CD4-positive, alpha-beta memory T cell (primary cell): Measurements from ENCODE around the gene PLEKHO2. TPM values are rescaled to one million over a fixed set of nuclear protein-coding genes. Genes with fewer than 3 reads are reported as not detected.

Source experiments
- CTCF ChIA-PET: fragments of 350-600 bp; sonication (Branson Sonifier 250); formaldehyde crosslinking; loops from one replicate; lab custom pipeline; 2021; ENCODE audit warnings: inconsistent platforms; ENCODE audit not compliant: partially characterized antibody; lab: Charles Lee
- POLR2A ChIA-PET: fragments of 350-600 bp; sonication (Branson Sonifier 250); formaldehyde crosslinking; loops from one replicate; lab custom pipeline; 2021; ENCODE audit not compliant: partially characterized antibody; lab: Charles Lee
- DNase-seq, 5 donors: peaks; one replicate each; pipeline versions ENCODE4 v3.0.0 to v3.0.0-alpha.2; 2020 to 2022; ENCODE audit warnings: mixed read lengths in 1 of 5
- H3K27ac ChIP-seq: one replicate; pipeline ENCODE4 v1.7.0; 2013; ENCODE audit warnings: low read depth, low read length
- H3K27me3 ChIP-seq: 2 replicates; pipeline ENCODE4 v1.7.0; 2013; ENCODE audit warnings: mild to moderate bottlenecking, low read length, moderate library complexity; ENCODE audit not compliant: insufficient read depth
- H3K36me3 ChIP-seq: 2 replicates; pipeline ENCODE4 v1.7.0; 2013; ENCODE audit warnings: mild to moderate bottlenecking, low read length, moderate library complexity; ENCODE audit not compliant: insufficient read depth
- H3K4me1 ChIP-seq: 2 replicates; pipeline ENCODE4 v1.7.0; 2013; ENCODE audit warnings: mild to moderate bottlenecking, low read length, moderate library complexity; ENCODE audit not compliant: insufficient read depth
- H3K4me3 ChIP-seq, 2 donors: one replicate each; pipeline ENCODE4 v1.7.0; 2013; ENCODE audit warnings: low read length in 2 of 2, mild to moderate bottlenecking in 1 of 2
- H3K9me3 ChIP-seq, 2 donors: one replicate each; pipeline ENCODE4 v1.7.0; 2013; ENCODE audit warnings: low read length in 2 of 2, control low read depth in 1 of 2; ENCODE audit not compliant: control insufficient read depth in 1 of 2
- H3K27ac Mint-ChIP-seq, 7 donors: one replicate each; pipeline ENCODE4 v1.8.0; 2020 to 2021; ENCODE audit warnings: mixed read lengths in 7 of 7, mild to moderate bottlenecking in 6 of 7, inconsistent platforms in 3 of 7, moderate library complexity in 3 of 7
- H3K27me3 Mint-ChIP-seq, 2 donors: one replicate each; pipeline ENCODE4 v1.8.0; 2020 to 2021; ENCODE audit warnings: mixed read lengths in 2 of 2
- H3K36me3 Mint-ChIP-seq, 2 donors: one replicate each; pipeline ENCODE4 v1.8.0; 2020 to 2021; ENCODE audit warnings: mixed read lengths in 2 of 2, inconsistent platforms in 1 of 2, mild to moderate bottlenecking in 1 of 2
- H3K4me1 Mint-ChIP-seq, 4 donors: one replicate each; pipeline ENCODE4 v1.8.0; 2020 to 2021; ENCODE audit warnings: mixed read lengths in 4 of 4, mild to moderate bottlenecking in 1 of 4
- H3K4me3 Mint-ChIP-seq, 8 donors: one replicate each; pipeline ENCODE4 v1.8.0; 2020 to 2021; ENCODE audit warnings: mixed read lengths in 8 of 8, mild to moderate bottlenecking in 7 of 8, moderate library complexity in 6 of 8, inconsistent platforms in 3 of 8
- H3K9me3 Mint-ChIP-seq, 8 donors: one replicate each; pipeline ENCODE4 v1.8.0; 2020 to 2021; ENCODE audit warnings: mixed read lengths in 8 of 8, mild to moderate bottlenecking in 5 of 8, inconsistent platforms in 3 of 8, moderate library complexity in 1 of 8
- intact Hi-C: fragments of 100-400 bp; cut with micrococcal nuclease; formaldehyde crosslinking; loops from one replicate; pipeline ENCODE4 v1.15.1; 2023
- polyA plus RNA-seq, 2 donors: library from polyadenylated mRNA; unstranded; fragments of 300-500 nt; fragmentation: Illumina TruSeq; gene quantifications; one replicate each; pipeline ENCODE4 v1.2.3, GENCODE V29; 2021
- total RNA-seq, 2 experiments: library from RNA; stranded (reverse); gene quantifications; one replicate each; pipeline ENCODE4 v1.2.3, GENCODE V29; 2021

Gene PLEKHO2
- total and polyA plus RNA-seq, 4 experiments from 2014 or later, result 10.6 to 29.1 (median 23.4) TPM

- no peaks in the 10 kb centered on the region for H3K27me3 Mint-ChIP-seq
- intact Hi-C loops, result no loop called here
- Histone ChIP-seq H3K36me3 (peaks cover 40% of the 10 kb centered on the region), H3K27ac (no peak overlapping the region), H3K4me1 (no peaks in the 10 kb centered on the region), H3K4me3 (no peak overlapping the region), H3K9me3 (no peaks in the 10 kb centered on the region), H3K27me3 (no peaks in the 10 kb centered on the region)
- H3K36me3 Mint-ChIP-seq, result peaks cover 35 to 49% of the 10 kb centered on the region in 2 donors
- H3K9me3 Mint-ChIP-seq, result no peaks in the 10 kb centered on the region
- ChIA-PET POLR2A (interaction anchor here (1.2 to 4.0 kb wide), 2 partner anchors 23 to 28 kb away, joined by 3 to 17 read pairs; no protein-coding TSS in a partner anchor), CTCF (no interaction called here)
- peak overlapping the region in 3 of 7 donors; percentile 50 to 55 (median 53) for H3K27ac Mint-ChIP-seq
- no peak overlapping the region for H3K4me3 Mint-ChIP-seq
- no peak for DNase-seq
- peaks cover 0 to 6% (median 4%) of the 10 kb centered on the region in 4 donors for H3K4me1 Mint-ChIP-seq
Observed at GRCh38 chr15:64865998-64866520, 24.3 kb downstream of the PLEKHO2 start.

DNA sequence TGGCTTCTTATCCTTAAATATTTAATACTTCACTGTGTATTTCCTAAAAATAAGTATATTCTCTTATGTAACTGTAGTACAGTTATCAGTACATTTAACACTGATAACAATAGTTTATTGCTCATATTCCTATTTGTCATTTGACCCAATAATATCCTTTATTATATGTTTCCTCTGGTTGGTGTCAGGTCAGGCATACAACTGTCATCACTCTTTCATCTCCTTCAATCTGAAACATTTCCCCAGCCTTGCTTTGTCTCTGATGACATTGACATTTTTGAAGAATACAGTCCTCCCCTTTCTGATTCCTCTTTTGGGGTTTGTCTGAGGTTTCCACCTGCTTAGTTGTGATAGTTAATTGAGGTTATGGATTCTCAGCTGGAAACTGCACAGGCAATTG lies 27.8 kb downstream of the PLEKHO2 start:
- no peak overlapping the region for H3K4me3 Mint-ChIP-seq
- POLR2A ChIA-PET, result interaction anchor here (0.9 to 1.2 kb wide), 2 partner anchors 24 to 25 kb away, joined by 3 to 7 read pairs; no protein-coding TSS in a partner anchor
- Histone ChIP-seq H3K4me3 (no peak overlapping the region), H3K27ac (no peak overlapping the region), H3K9me3 (no peaks in the 10 kb centered on the region), H3K36me3 (peaks cover 21% of the 10 kb centered on the region), H3K4me1 (peaks cover 9% of the 10 kb centered on the region), H3K27me3 (no peaks in the 10 kb centered on the region)
- CTCF ChIA-PET, result interaction anchor here (0.9 to 1.3 kb wide), 2 partner anchors 24 to 34 kb away, joined by 4 to 6 read pairs; no protein-coding TSS in a partner anchor
- peaks cover 21 to 28% of the 10 kb centered on the region in 2 donors for H3K36me3 Mint-ChIP-seq
- no peaks in the 10 kb centered on the region for H3K9me3 Mint-ChIP-seq
- no peak for DNase-seq
- H3K4me1 Mint-ChIP-seq, result peaks cover 8 to 17% (median 14%) of the 10 kb centered on the region in 4 donors
- intact Hi-C loops, result no loop called here
- H3K27ac Mint-ChIP-seq, result peak overlapping the region in 4 of 7 donors; percentile 9 to 47 (median 26)
- H3K27me3 Mint-ChIP-seq, result no peaks in the 10 kb centered on the region

GRCh38 chr15:64870353-64870752 lies 28.6 kb downstream of the PLEKHO2 start:
- DNase-seq, result no peak
- Histone ChIP-seq H3K36me3 (peaks cover 13% of the 10 kb centered on the region), H3K27ac (no peak overlapping the region), H3K9me3 (no peaks in the 10 kb centered on the region), H3K4me3 (no peak overlapping the region), H3K4me1 (peaks cover 9% of the 10 kb centered on the region), H3K27me3 (no peaks in the 10 kb centered on the region)
- H3K9me3 Mint-ChIP-seq, result no peaks in the 10 kb centered on the region
- ChIA-PET POLR2A (interaction anchor here (1.2 kb wide), 1 partner anchor 23 kb away, joined by 3 read pairs; no protein-coding TSS in a partner anchor), CTCF (interaction anchor here (0.9 kb wide), 1 partner anchor 24 kb away, joined by 4 read pairs; no protein-coding TSS in a partner anchor)
- peaks cover 10 to 17% (median 14%) of the 10 kb centered on the region in 4 donors for H3K4me1 Mint-ChIP-seq
- intact Hi-C loops, result no loop called here
- peak overlapping the region in 3 of 7 donors; percentile 7 to 72 (median 25) for H3K27ac Mint-ChIP-seq
- H3K4me3 Mint-ChIP-seq, result no peak overlapping the region
- H3K27me3 Mint-ChIP-seq, result no peaks in the 10 kb centered on the region
- peaks cover 20 to 23% of the 10 kb centered on the region in 2 donors for H3K36me3 Mint-ChIP-seq

- ChIA-PET POLR2A (no interaction called here), CTCF (no interaction called here)
- H3K4me1 Mint-ChIP-seq, result peaks cover 12 to 37% (median 25%) of the 10 kb centered on the region in 4 donors
- intact Hi-C loops, result no loop called here
- Histone ChIP-seq H3K4me3 (no peak overlapping the region), H3K4me1 (peaks cover 24% of the 10 kb centered on the region), H3K27me3 (no peaks in the 10 kb centered on the region), H3K36me3 (no peaks in the 10 kb centered on the region), H3K9me3 (no peaks in the 10 kb centered on the region), H3K27ac (no peak overlapping the region)
- no peak overlapping the region for H3K4me3 Mint-ChIP-seq
- H3K9me3 Mint-ChIP-seq, result no peaks in the 10 kb centered on the region
- DNase-seq, result no peak
- H3K27ac Mint-ChIP-seq, result peak overlapping the region in 1 of 7 donors; percentile 19
- H3K27me3 Mint-ChIP-seq, result no peaks in the 10 kb centered on the region
- H3K36me3 Mint-ChIP-seq, result no peaks in the 10 kb centered on the region
Observed at GRCh38 chr15:64875641-64876223, 34.0 kb downstream of the PLEKHO2 start.

- Histone ChIP-seq H3K27ac (no peak overlapping the region), H3K27me3 (no peaks in the 10 kb centered on the region), H3K4me3 (no peak overlapping the region), H3K9me3 (no peaks in the 10 kb centered on the region), H3K36me3 (no peaks in the 10 kb centered on the region), H3K4me1 (peaks cover 35% of the 10 kb centered on the region)
- Mint-ChIP-seq H3K27ac (peak overlapping the region in 1 of 7 donors; percentile 68), H3K4me1 (peaks cover 17 to 44% (median 32%) of the 10 kb centered on the region in 4 donors), H3K36me3 (no peaks in the 10 kb centered on the region), H3K9me3 (no peaks in the 10 kb centered on the region), H3K4me3 (no peak overlapping the region), H3K27me3 (no peaks in the 10 kb centered on the region)
- CTCF ChIA-PET, result interaction anchor here (1.1 to 1.4 kb wide), 3 partner anchors 17 to 66 kb away, joined by 3 to 4 read pairs (median 3); no protein-coding TSS in a partner anchor
- POLR2A ChIA-PET, result interaction anchor here (1.1 to 10.0 kb wide), 3 partner anchors 12 to 26 kb away, joined by 3 to 188 read pairs (median 7); no protein-coding TSS in a partner anchor
- no peak for DNase-seq
- intact Hi-C loops, result no loop called here
Observed at GRCh38 chr15:64877435-64877834, 35.7 kb downstream of the PLEKHO2 start.

DNA sequence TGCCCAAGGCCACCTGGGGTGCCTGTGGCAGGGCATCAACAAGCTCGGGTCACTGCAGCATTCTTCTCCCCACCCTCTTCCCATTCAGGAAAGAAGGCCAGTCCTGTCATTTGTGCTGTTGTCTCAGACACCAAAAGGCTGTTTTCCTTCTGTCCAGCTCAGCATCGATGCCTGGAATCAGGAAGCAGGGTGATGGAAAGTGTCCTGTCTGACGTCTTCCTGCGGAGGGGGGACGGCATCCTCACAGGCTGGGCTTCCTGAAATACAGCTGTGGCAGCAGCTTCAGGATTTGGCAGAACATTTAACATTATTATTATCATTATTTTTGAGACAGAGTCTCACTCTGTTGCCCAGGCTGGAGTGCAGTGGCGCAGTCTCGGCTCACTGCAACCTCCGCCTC lies 37.0 kb downstream of the PLEKHO2 start:
- POLR2A ChIA-PET, result interaction anchor here (2.0 to 10.0 kb wide), 2 partner anchors 15 to 27 kb away, joined by 7 to 188 read pairs; no protein-coding TSS in a partner anchor
- peaks cover 22 to 49% (median 36%) of the 10 kb centered on the region in 4 donors for H3K4me1 Mint-ChIP-seq

More for the DNA sequence above, 37.0 kb downstream of the PLEKHO2 start:
- intact Hi-C loops, result no loop called here
- Histone ChIP-seq H3K9me3 (no peaks in the 10 kb centered on the region), H3K27me3 (no peaks in the 10 kb centered on the region), H3K27ac (no peak overlapping the region), H3K36me3 (no peaks in the 10 kb centered on the region), H3K4me3 (no peak overlapping the region), H3K4me1 (peaks cover 39% of the 10 kb centered on the region)
- no peak overlapping the region for H3K4me3 Mint-ChIP-seq
- DNase-seq, result no peak
- peak overlapping the region in 1 of 7 donors; percentile 30 for H3K27ac Mint-ChIP-seq
- CTCF ChIA-PET, result interaction anchor here (1.4 to 7.2 kb wide), 2 partner anchors 16 to 28 kb away, joined by 4 to 40 read pairs; no protein-coding TSS in a partner anchor
- H3K9me3 Mint-ChIP-seq, result no peaks in the 10 kb centered on the region
- H3K36me3 Mint-ChIP-seq, result no peaks in the 10 kb centered on the region
- H3K27me3 Mint-ChIP-seq, result no peaks in the 10 kb centered on the region
